Measurements from ENCODE around the gene URB2.

URB2 gene

GRCh38 chr1:229648406-229648805 lies 22.4 kb downstream of the URB2 start:
- no peak for DNase-seq

DNA sequence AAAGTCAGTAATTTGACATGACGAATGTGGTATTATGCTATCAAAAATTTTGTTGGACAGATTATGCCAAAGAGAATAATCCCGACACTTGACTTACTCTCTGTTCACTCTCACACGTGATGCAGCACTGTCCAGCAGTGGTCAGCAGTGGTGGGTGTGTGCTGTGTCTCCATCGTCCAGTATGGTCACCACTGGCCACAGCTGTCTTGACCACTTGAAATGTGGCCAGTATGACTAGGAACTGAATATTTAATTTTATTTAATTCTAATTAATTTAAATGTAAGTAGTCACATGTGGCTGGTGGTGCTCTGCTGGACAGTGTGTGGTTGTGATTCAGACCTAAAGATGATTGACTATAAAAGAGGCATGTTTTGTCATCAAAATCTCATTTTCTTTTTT lies 24.0 kb downstream of the URB2 start:
- DNase-seq: no peak

DNA sequence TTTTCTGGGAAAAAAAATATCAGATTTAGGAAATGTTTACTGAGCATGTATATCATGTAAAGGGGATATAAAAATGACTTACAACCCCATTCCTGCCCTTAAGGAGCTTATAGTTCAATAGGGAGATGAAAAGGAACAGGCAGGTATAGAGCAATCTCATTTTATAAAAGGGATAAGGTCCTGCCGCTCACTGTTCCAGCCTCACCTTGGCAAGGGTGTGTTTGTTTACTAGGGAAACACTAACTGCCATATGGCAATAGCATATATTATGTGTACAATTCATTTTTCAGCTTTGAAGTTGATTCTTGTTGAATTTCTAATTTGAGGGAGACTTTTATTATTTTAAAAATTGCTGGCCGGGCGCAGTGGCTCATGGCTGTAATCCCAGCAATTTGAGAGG lies 25.5 kb downstream of the URB2 start:
- DNase-seq: no peak

DNA sequence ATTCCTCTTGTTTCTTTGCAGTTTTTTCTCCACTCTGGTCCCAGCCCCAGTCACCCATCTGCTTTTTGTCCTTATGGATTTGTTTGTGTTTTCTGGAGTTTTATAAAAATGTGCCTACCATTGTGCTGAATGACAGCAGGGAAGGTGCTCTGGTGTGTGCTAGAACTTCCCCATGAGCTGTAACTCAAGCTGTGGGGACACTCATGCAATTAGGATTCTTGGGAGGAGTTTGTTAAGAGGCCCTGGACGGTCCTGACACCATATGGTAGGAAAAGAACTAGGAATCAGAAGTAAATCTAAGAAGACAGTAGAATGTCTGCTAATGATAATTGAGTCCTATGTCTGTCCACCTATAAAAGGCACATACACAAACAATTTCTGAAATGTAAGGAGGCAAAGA lies 27.4 kb downstream of the URB2 start:
- DNase-seq: no peak

- no peak for DNase-seq
Measured at GRCh38 chr1:229655781-229656180, 29.7 kb downstream of the URB2 start.

DNA sequence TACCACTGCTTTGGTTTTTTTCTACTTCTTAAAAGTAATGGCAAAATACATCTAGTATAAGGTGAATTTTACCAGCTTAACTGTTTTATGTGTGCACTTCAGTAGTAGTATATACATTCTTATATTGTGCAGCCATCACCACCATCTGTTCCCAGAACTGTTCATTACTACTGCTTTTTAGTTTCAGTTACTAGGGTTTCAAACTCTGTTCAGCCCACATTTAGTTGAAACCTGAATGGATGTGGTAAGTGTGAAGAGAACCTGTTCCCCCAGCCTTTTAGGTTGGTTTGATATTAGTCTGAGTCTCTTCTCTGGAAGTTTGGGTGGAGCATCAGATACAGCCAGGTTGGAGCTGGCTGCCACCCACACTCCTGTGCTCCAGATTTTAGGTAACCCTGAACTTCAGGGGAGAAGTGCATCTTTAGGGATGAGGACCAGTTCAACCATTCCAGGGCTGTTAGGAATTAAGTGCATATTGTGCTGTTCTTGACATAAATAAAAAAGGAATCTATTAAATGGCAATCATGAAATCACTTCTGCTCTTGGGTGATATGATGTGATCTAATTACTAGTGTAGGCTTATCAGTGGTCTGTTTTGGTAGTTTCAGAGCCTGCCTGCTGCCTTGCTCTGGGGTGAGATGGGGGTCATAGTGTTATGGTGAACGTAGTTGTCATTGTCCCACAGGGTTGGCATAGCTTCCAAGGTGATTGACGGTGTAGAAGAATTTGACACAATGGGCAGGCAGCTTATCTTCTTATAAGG lies 32.1 kb downstream of the URB2 start:
- DNase-seq: no peak

DNA sequence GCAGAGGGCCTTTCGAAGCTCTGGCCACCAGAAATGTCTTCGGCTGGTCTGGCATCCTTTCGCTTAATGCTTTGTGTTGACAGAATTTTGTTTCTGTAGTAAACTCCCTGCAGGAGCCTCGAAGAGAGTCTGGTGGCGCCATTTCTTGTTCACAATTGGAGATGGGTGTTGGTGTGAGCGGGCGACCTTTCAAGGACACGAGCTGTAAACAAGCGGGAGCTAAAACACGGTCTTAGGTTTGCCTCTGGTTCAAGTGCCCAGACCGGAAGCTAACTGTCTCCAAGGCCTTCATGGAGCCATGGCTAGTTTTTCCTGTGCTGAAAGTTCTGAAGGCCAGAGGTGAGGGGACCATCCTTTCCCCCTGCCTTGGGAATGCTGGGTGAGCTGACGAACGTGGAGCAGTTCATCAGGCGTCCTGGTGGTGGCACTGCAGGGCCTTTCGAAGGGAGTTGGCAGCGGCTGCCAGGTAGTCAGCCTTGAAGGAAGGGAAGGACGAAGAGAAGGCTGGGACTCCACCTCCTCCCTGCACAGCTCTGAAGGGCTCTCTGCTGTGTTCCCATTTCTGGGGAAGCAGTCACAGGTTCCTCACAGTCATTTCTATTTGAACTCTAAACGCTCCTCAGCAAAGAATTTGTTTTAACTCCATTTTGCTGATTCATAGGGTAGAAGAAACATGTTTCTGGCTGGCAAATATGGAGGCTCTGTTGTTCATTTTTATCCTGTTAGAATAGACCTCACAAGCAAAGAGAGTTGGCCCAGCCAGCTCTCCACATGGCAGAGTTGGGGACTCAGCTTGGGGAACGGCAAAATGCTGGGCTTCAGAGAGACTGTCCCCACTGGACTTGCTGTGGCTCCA lies 35.2 kb downstream of the URB2 start:
- peak; percentile 80 for DNase-seq

DNA sequence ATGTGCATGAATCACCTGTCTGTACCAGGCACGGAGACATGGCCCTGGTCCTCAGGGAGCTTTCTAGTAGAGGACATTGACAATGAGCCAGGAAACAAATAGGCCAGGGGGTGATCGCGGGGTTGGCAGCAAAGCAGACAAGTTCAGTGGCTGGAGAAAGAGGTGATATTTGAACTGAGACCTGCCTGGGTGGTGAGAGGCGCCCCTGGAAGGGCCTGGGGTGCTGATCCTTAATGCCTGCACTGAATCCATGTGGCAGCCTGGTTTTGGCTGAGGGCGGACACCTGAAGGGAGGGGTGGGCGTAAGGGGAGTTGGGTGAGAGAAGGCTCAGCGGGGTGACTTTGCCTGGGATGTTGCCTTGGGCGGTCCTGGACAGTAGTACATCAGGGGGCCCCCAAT lies 35.9 kb downstream of the URB2 start:
- DNase-seq: no peak

GRCh38 chr1:229664133-229664689 lies 38.2 kb downstream of the URB2 start:
- DNase-seq: no peak

DNA sequence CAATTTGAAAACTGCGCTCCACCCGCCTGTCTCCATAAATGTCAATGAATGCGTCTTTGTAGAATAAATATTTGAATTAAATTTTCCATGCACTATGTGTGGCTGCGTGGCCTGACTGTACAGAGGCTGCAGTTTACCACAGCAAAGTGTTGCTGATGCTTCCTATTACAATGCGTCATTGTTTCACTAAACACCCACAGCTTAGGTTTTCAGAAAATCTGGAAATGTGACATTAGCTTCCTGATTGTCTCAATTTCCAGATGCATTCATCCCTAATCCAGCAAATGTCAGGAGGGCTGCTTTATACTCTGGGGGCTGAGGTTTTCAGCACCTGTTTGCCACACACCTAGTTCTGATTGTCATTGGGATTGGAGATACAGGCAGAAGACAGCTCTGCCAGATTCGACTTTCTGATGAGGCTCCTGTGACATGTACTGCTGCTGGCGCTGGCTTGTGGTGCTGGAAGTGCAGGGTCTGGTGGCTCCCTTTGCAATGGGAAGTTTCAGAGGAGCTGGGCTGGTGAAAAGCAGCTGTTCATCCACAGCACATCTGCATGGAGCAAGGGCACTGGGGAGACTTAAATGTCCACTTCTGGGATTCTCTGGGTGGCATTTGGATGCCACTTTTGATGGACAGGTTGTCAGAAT lies 40.0 kb downstream of the URB2 start:
- DNase-seq: no peak

DNA sequence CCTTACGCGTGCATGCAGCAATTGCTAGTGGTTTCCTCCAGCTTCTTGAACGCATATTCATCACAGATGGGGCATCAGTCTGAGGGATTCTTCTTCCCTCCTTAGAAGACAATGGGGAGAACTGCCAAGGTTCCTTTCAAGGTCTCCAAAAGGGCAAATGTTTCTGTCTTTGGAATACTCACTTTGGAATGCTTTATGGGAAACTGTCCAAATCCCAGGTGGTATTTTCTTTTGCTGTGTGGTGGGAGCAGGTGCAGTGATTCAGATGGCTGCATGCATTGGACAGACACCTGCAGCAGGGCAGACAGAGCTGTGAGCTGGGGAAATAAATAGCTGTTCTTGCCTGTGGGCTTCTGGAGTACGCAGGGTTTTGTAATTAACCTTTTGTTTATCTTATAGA lies 40.5 kb downstream of the URB2 start:
- no peak for DNase-seq

DNA sequence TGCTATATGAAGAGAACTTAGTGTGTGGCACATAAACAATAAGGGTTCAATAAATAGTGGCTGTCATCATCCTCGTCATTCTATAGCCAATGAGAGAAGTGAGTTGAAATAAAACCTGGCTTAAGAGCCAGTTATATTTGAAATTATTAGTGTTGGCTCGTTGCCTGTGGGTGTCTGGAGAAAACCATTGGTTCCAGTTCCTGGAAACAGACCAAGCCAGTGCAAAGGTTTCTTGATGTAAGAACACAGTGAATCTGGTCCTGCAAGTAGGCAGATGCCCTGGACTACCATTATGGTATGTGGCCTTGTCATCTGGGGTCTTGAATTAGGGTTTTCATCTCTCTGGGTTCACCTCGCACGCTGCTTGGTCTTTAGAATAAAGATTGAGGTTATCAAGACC lies 43.3 kb downstream of the URB2 start:
- no peak for DNase-seq

DNA sequence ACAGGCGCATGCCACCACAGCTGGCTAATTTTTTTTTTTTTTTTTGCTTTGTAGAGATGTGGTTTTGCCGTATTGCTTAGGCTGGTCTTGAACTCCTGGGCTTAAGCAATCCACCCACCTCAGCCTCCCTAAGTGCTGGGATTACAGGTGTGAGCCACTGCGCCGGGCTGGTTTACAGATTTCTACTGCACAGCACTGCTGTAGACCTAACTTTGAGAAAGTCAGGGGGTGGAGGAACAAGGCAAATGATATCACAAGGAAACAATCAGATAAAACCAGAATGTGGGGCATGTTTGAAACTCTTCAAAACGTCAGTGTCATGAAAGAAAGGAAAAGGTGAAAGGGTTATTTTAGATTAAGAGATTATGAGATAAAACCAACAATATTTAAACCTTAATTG lies 45.3 kb downstream of the URB2 start:
- no peak for DNase-seq

GRCh38 chr1:229672246-229672645 lies 46.2 kb downstream of the URB2 start:
- DNase-seq: no peak

GRCh38 chr1:229674042-229674441 lies 48.0 kb downstream of the URB2 start:
- DNase-seq: no peak

- no peak for DNase-seq
Measured at GRCh38 chr1:229675396-229675795, 49.3 kb downstream of the URB2 start.

DNA sequence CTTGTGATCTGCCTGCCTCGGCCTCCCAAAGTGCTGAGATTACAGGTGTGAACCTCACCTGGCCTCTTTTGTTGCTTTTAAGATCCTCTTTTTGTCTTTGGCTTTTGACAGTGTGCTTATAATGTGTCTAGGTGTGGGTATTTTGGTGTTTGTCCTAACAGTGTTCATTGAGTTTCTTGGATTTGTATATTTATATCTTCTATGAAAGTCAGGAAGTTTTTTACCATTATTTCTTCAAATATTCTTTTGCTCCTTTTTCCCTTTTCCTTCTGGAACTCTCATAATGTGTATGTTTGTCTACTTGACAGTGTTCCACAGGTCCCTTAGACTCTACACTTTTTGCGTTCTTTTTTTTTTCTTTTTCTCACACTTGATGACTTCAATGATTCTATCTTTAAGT lies 59.1 kb downstream of the URB2 start:
- DNase-seq: no peak

DNA sequence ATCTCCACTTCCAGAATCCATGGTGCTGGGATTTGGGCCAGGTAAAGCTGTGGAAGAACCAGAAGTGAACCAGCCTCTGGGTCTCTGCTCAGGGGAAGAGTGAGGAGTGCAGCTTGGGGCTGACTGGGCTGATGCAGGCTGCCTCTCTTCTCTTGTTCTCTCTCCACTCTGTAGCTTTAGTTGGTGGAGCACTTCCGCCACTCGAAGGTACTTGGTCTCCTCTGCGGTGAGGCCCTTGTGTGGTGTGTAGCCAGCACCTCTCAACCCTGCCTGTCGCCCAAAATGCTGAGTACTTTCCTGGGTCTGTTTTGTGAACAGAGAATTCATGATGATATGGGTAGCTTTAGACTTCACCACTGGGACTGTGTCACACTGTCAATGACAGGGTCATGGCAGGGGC lies 63.2 kb downstream of the URB2 start:
- DNase-seq: no peak

DNA sequence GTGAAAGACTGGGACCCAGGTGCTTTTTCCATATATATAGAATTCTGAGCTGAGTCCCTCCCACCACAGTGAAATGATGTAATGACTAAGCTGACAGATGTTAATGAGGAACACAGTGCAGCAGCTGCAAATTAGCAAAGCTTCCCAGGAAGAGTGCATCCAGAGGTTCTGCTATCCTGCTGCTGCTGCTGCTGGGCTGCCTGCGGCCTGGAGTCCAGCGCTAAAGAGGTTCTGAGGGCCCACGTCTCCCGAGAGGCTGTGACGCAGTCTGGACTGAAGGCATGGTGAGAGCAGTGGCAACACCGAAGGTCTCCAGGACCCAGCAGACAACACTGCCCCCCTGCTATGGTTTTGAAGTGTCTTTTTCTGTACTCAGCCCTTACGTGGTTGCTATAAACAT lies 63.9 kb downstream of the URB2 start:
- peak; percentile 65 for DNase-seq

GRCh38 chr1:229690662-229691061 lies 64.6 kb downstream of the URB2 start:
- no peak for DNase-seq

- DNase-seq: no peak
Measured at GRCh38 chr1:229691362-229691761, 65.3 kb downstream of the URB2 start.

- peak; percentile 72 for DNase-seq
Measured at GRCh38 chr1:229693129-229693900, 67.3 kb downstream of the URB2 start.
